Heart left ventricle (tissue), 16 donors: ENCODE data around the gene SLC46A3. TPM values are rescaled to one million over a fixed set of nuclear protein-coding genes. Genes with fewer than 3 reads are reported as not detected.

Experiments used
- ATAC-seq, 4 donors: fragments of 200-7000 bp; cut with Tn5 transposase; one replicate each; pipeline ENCODE4 v1.9.1; 2020 to 2022; ENCODE audit warnings: moderate library complexity in 4 of 4, mild to moderate bottlenecking in 3 of 4, moderate number of reproducible peaks in 1 of 4
- DNase-seq, 5 donors: peaks; one replicate each; pipeline ENCODE4 v3.0.0-alpha.2; 2020
- H3K27ac ChIP-seq, 12 donors: fragments of 200-600 bp; sonication (generic) in 4 of 12; one replicate each; pipeline versions ENCODE4 v1.5.0 to v1.8.0; 2016 to 2022; ENCODE audit warnings: mild to moderate bottlenecking in 2 of 12
- H3K27me3 ChIP-seq, 9 donors: fragments of 200-600 bp; sonication (generic) in 2 of 9; one replicate each; pipeline versions ENCODE4 v1.5.1 to v1.8.0; 2016 to 2022; ENCODE audit warnings: mild to moderate bottlenecking in 3 of 9
- H3K36me3 ChIP-seq, 9 donors: fragments of 200-600 bp; sonication (generic) in 2 of 9; one replicate each; pipeline versions ENCODE4 v1.5.0 to v1.8.0; 2018 to 2022; ENCODE audit warnings: mild to moderate bottlenecking in 2 of 9
- H3K4me1 ChIP-seq, 12 donors: fragments of 200-600 bp; sonication (generic) in 4 of 12; one replicate each; pipeline versions ENCODE4 v1.5.0 to v1.8.0; 2016 to 2022; ENCODE audit warnings: mild to moderate bottlenecking in 3 of 12
- H3K4me3 ChIP-seq, 12 donors: fragments of 200-600 bp; sonication (generic) in 4 of 12; one replicate each; pipeline versions ENCODE4 v1.5.0 to v1.8.0; 2017 to 2022; ENCODE audit warnings: mild to moderate bottlenecking in 9 of 12, moderate library complexity in 4 of 12
- H3K9me3 ChIP-seq, 12 donors: fragments of 200-600 bp; sonication (generic) in 4 of 12; one replicate each; pipeline versions ENCODE4 v1.5.0 to v1.8.0; 2016 to 2022; ENCODE audit warnings: mild to moderate bottlenecking in 1 of 12
- CTCF ChIP-seq, 12 donors: fragments of 200-600 bp; sonication (generic) in 4 of 12; IDR thresholded peaks; one replicate each; pipeline versions ENCODE4 v1.5.0 to v1.8.0; 2018 to 2022; ENCODE audit warnings: antibody characterized with exemption in 12 of 12, mild to moderate bottlenecking in 5 of 12
- POLR2A ChIP-seq, 2 donors: fragments of 450-650 bp; IDR thresholded peaks; one replicate each; pipeline ENCODE4 v1.6.1; 2017; ENCODE audit warnings: antibody characterized with exemption in 2 of 2, mild to moderate bottlenecking in 2 of 2, moderate library complexity in 2 of 2
- WGBS, 4 donors: extraction: QIAGEN DNeasy Blood & Tissue Kit in 2 of 4; methylation state at CpG; one replicate each; pipeline versions ENCODE4 v1.1.5 to v1.1.7; 2013 to 2018; 5-methylcytosine and 5-hydroxymethylcytosine counted together
- intact Hi-C, 10 donors: fragments of 100-400 bp; cut with DNase I; formaldehyde crosslinking; loops; one replicate each; pipeline versions ENCODE4 v1.11.1 to v1.14.2; 2022
- polyA plus RNA-seq, 2 donors: library from polyadenylated mRNA; stranded (reverse); fragments of 200-250 nt; gene quantifications; one replicate each; pipeline ENCODE4 v1.2.3, GENCODE V29; 2013
- total RNA-seq, 9 donors: library from RNA; depleted of rRNA in 2 of 9; stranded (reverse); fragments of >200 nt in 2 of 9; fragmentation: NEBNext Ultra II Directional in 3 of 9; extraction: Animal tissue kit (Norgen Biotek cat#: 25700) in 3 of 9; gene quantifications; one replicate each; pipeline versions ENCODE4 v1.1.0 to v1.2.4, GENCODE V29; 2016 to 2023
- donor health status: ischemic (EF 13 %, LVEDD 7.1; RV severe dilation, severe dysfunction).
- donor health status: healthy with polysubstance abuse.
- donor health status: DM: no; HTN: yes; CAD: no.
- donor health status: DM: no; HTN: no; CAD: no.
- donor health status: ischemic (EF 25% LVEDD 6.9; RV normal size, moderate dysfunction).
- donor health status: ischemic (EF 25% LVEDD 5.7; RV mildly dilated, moderate dysfunction).
- donor health status: healthy.
- donor health status: DM: yes; HTN: yes; CAD: no.
- donor health status: ischemic (EF 35%, LVEDD 5.7; RV mildly dilated, moderate dysfunction).
- donor health status: nonischemic (EF 11% LVEDD 7.7; RV severe dilation, severe dysfunction).
- donor health status: DM: yes; HTN: yes; CAD: no.
- donor health status: PGD.
- donor health status: ischemic (EF 29% LVEDD 5.4; RV normal size, mild dysfunction).
- donor health status: nonischemic (EF 23%, LVEDD 6.1; RV moderate dilation, normal function).

The SLC46A3 gene
- total and polyA plus RNA-seq, 11 donors = 11.1 to 18.1 (median 16.2) TPM

- TF ChIP-seq POLR2A (IDR thresholded peaks at IDR 0.05) = no peak
- TF ChIP-seq CTCF (IDR thresholded peaks at IDR 0.05) = no peak
- intact Hi-C loops = loop anchor here in 4 of 10 donors (2.0 to 10.0 kb wide), 5 partner anchors 19 to 525 kb away; partner anchors contain the start of genes SLC46A3 (in 2 of the 4), FLT1 (in 1 of the 4) and PAN3 (in 1 of the 4)
- no peaks in the 10 kb centered on the region for H3K9me3 ChIP-seq
- H3K4me1 ChIP-seq = peaks cover 10 to 71% (median 44%) of the 10 kb centered on the region in 12 donors
- ATAC-seq (peak in 1 of 4 donors; percentile 3), DNase-seq (no peak)
- H3K27ac ChIP-seq = peak overlapping the region; percentile 88 to 99 (median 96)
- H3K27me3 ChIP-seq = no peaks in the 10 kb centered on the region
- peak overlapping the region; percentile 63 to 99 (median 88) for H3K4me3 ChIP-seq
- 8 to 12% (median 11%) methylated on average over 4 of the region's 4 CpGs for WGBS, 4 donors
- peaks cover 0 to 42% (median 35%) of the 10 kb centered on the region in 9 donors for H3K36me3 ChIP-seq
These were observed 59.2 kb downstream of the SLC46A3 start for GRCh38 chr13:28659621-28659970.

GRCh38 chr13:28658796-28659620 lies 59.8 kb downstream of the SLC46A3 start, which contains the start of gene POMP:
POMP (plus strand) TSS chr13:28659130; CDS start chr13:28659185, 55 bp downstream.
- DNase-seq = peak; percentile 96 to 97 (median 96)
- ATAC-seq = peak; percentile 97 to 98 (median 98)

GRCh38 chr13:28658539-28658795 lies 60.3 kb downstream of the SLC46A3 start:
- Histone ChIP-seq H3K9me3 (no peaks in the 10 kb centered on the region), H3K36me3 (peaks cover 0 to 31% (median 24%) of the 10 kb centered on the region in 9 donors), H3K27me3 (no peaks in the 10 kb centered on the region), H3K27ac (peak overlapping the region; percentile 88 to 99 (median 96)), H3K4me1 (peaks cover 10 to 69% (median 44%) of the 10 kb centered on the region in 12 donors), H3K4me3 (peak overlapping the region; percentile 63 to 99 (median 88))
- intact Hi-C loops = loop anchor here in 4 of 10 donors (2.0 to 10.0 kb wide), 5 partner anchors 18 to 524 kb away; partner anchors contain the start of genes SLC46A3 (in 2 of the 4), FLT1 (in 1 of the 4) and PAN3 (in 1 of the 4)
- WGBS, 4 donors = 0 to 1% (median 0%) methylated on average over 8 of the region's 8 CpGs
- no peak for DNase-seq
- TF ChIP-seq POLR2A (IDR thresholded peaks at IDR 0.05) = no peak
- no peak for TF ChIP-seq CTCF (IDR thresholded peaks at IDR 0.05)
- peak in 2 of 4 donors; percentile 16 to 25 for ATAC-seq

More at GRCh38 chr13:28658796-28659620, 59.8 kb downstream of the SLC46A3 start, which contains the start of gene POMP:
- Histone ChIP-seq H3K4me3 (peak within 1 kb of the TSS; percentile 63 to 99 (median 88)), H3K27ac (peak within 1 kb of the TSS; percentile 88 to 99 (median 96)), H3K36me3 (peaks cover 0 to 36% (median 29%) of the 10 kb centered on the region in 9 donors), H3K27me3 (no peaks in the 10 kb centered on the region), H3K4me1 (peaks cover 10 to 71% (median 44%) of the 10 kb centered on the region in 12 donors), H3K9me3 (no peaks in the 10 kb centered on the region)
- intact Hi-C loops = loop anchor here in 4 of 10 donors (2.0 to 10.0 kb wide), 5 partner anchors 18 to 524 kb away; partner anchors contain the start of genes SLC46A3 (in 2 of the 4), FLT1 (in 1 of the 4) and PAN3 (in 1 of the 4)
- WGBS, 4 donors = 0 to 1% (median 0%) methylated on average over 38 to 64 of the region's 64 CpGs
- TF ChIP-seq CTCF (IDR thresholded peaks at IDR 0.05) (peak in 2 of 12 donors; percentile 3 to 9), POLR2A (IDR thresholded peaks at IDR 0.05) (peak; percentile 43 to 89)
